ENCODE data around the gene DLX1.
"Not testable (repeated sequence)": the region's sequence is repeated elsewhere in the genome, so short reads cannot be mapped to it uniquely, and the experiment has no call there.

The DLX1 gene

DNA sequence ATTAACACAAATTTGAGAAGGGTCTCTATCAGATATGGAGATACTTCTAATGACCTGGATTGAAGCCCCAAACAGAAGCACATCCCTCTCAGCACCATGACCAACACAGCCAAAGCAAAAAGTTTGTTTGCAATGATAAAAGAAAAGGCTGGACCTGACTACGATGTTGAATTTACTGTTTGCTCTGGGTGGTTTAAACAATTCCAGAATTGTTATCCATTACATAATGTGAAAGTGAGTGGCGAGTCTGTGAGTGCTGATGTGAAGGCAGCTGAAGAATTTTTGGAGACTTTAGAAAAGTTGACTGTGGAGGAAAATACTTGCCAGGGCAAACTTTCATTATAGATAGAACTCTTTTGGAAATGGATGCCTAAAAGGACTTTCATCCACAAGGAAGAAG, 34.8 kb downstream of the DLX1 start:
- DNase-seq, result no peak

DNA sequence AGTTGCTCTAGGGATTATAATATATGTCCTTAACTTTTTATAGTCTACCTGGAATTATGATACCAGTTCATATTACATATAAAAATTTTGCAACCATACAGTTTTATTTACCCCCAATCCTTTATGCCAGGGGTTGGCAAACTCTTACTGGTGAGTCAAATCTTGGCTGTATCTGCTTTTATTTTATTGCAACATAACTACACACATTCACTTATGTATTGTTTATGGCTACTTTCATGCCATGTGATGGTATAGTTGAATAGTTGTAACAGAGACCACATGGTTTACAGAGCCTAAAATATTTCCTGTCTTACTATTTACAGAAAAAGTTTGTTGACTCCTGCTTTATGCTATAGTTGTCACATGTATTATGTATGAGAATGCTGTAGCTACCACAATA, 43.2 kb downstream of the DLX1 start:
- DNase-seq, result no peak

DNA sequence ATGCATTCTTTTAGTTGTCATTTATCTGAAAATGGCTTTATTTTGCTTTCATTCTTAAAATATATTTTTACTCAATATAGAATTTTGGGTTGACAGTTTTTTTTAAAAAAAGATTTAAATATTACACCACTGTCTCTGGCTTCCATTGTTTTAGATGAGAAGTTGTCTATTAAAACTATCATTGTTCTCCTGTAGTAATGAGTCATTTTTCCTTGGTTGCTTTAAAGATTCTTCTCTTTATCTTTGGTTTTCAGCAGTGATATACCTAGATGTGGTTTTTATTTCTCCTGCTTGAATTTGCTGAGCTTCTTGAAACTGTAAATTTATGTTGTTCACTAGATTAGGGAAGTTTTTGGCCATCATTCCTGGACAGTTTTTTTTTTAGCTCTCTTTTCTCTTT, 44.1 kb downstream of the DLX1 start:
- DNase-seq, result no peak

DNA sequence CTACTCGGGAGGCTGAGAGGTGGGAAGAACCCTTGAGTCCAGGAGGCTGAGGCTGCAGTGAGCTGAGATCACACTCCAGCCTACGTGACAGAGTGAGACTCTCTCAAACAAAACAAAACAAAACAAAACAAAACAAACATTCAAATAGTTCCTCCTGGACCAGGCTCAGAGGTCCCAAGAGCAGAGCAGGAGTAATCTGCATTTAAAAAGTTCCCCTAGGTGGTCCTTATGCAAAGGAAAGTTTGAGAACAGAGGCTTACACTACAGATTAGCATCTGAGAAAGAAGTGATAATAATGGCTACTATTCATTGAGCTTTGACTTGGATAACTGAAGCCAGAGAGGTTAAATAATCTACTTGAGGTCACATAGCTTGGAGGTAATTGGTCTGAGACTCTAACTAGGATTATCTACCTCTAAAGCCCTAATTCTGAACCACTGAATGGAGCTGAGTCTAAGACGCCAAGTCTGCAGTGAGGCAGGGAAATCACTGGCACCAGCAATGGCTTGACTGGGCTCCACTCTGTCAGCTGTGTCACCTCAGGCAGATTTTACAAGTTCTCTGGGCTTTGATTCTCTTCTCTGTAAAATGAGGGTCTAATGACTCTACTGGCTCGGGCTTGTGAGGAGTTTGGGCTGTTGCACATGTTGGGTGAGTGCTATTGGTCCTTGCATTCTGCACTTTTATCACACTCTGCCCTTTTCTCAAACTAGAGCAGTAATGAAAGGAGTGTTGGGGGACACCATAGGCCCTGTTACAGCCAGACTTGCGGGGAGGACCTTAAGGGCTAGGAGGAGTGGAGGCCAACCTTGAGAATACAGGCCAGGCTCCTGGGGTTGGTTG, 46.6 kb downstream of the DLX1 start:
- DNase-seq, result no peak

DNA sequence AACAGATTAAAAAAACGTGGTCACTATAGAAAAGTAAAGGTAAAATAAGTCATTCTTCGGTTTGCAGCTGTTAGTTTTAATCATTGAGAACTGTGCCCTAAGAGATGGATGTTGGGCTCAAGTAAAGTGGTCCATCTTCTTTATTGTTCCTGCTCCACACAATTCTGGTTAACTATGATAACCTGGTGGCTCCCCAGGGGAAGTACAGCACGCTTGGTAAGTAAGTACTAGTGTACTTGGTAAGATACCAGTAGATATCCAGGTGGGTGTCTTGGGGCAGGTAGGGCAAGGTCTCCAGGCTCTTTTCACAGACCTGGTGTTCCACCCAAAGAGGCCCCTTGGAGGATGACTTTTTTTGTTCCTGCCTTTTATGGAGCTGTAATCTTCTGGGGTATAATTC, 49.0 kb downstream of the DLX1 start:
- DNase-seq, result no peak

DNA sequence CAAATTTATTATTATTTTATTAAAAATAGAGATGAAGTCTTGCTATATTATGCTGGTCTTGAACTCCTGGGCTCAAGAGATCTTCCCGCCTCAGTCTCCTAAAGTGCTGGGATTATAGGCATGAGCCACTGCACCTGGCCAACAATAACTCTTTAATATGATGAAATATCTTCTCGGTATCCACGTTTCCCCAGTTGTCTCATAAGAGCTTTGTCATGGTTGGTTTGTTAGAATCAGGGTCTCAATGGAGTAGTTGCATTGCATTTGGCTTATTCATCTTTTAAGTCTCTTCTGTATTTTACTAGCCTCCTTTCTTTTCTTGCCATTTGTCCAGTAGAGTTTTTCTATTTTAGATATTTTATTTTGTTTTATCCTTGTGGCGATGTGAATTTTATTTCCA, 50.1 kb downstream of the DLX1 start:
- DNase-seq, result no peak

DNA sequence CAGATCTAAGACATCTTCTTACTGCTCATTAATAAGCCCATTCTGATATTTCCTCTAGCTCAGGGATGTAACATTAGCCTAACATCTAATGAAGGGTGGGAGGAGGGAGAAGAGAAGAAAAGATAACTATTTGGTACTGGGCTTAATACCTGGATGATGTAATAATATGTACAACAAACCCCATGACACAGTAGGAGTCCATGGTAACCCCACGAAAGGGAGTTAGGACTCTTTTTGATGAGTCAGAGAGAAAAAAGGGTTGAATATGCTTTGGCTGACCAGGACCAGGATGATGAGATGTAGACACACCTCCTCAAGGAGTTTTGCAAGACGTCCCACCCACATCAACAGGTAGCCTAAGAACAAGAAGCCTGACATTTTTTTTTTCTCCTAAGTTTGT, 51.8 kb downstream of the DLX1 start:
- DNase-seq, result no peak

DNA sequence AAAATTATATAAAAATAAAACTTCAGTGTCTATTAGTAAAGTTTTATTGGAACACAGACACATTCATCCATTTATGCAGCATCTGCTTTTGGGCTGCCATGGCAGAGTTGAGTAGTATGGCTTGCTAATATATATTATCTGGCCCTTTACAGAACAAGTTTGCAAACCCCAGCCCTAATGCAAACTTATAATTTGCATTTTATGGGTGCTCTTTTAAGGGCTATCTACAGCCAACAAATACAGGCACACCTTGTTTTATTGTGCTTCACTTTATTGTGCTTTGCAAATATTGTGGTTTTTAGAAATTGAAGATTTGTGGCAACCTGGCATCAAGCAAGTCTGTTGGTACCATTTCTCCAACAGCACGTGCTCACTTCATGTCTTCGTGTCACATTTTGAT, 52.6 kb downstream of the DLX1 start:
- DNase-seq, result no peak

DNA sequence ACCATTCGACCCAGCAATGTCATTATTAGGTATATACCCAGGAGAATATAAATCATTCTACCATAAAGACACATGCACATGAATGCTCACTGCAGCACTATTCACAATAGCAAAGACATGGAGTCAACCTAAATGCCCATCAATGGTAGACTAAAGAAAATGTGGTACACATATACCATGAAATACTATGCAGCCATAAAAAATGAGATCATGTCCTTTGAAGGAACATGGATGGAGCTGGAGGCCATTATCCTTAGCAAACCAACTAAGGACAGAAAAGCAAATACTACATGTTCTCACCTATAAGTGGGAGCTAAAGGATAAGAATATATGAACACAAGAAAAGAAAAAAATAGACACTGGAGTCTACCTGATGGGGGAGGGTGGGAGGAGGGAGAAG, 53.4 kb downstream of the DLX1 start:
- DNase-seq, result not testable (repeated sequence)

Measured in T1000 (cell line).